Measurements from ENCODE around the gene ACTN4. TPM values are rescaled to one million over a fixed set of nuclear protein-coding genes. Genes with fewer than 3 reads are reported as not detected.

ACTN4 gene
- total RNA-seq, 1 experiment from 2014 or later: 506 TPM

GRCh38 chr19:38763795-38764220, 116.4 kb downstream of the ACTN4 start:
- CTCF ChIA-PET: interaction anchor here (2.1 kb wide), 1 partner anchor 167 kb away, joined by 6 read pairs; the partner anchor contains the start of genes MRPS12 and SARS2
- Mint-ChIP-seq H3K36me3 (no peaks in the 10 kb centered on the region), H3K4me3 (no peak overlapping the region), H3K4me1 (no peaks in the 10 kb centered on the region), H3K27ac (no peak overlapping the region), H3K9me3 (peaks cover 3% of the 10 kb centered on the region; the same call in 1 of the 2 replicates), H3K27me3 (ENCODE audit: low read depth) (peaks cover 7% of the 10 kb centered on the region; the same call in 1 of the 2 replicates)
- POLR2A ChIA-PET: no interaction called here
- no peak for ATAC-seq
- DNase-seq (ENCODE audit: low spot score): no peak
- TF ChIP-seq CDX4 (CRISPR knock-in tag; IDR thresholded peaks at IDR 0.05; ENCODE audit: borderline replicate concordance) (no peak), FOXK1 (CRISPR knock-in tag; IDR thresholded peaks at IDR 0.05) (no peak), IRF2 (CRISPR knock-in tag; IDR thresholded peaks at IDR 0.05; ENCODE audit: borderline replicate concordance, low read depth) (no peak), ZNF281 (CRISPR knock-in tag; IDR thresholded peaks at IDR 0.05) (no peak), IRF1 (CRISPR knock-in tag; IDR thresholded peaks at IDR 0.05) (no peak), TEAD4 (CRISPR knock-in tag; IDR thresholded peaks at IDR 0.05) (no peak), USF1 (CRISPR knock-in tag; IDR thresholded peaks at IDR 0.05) (no peak), ELF4 (CRISPR knock-in tag; IDR thresholded peaks at IDR 0.05; ENCODE audit: low read depth) (no peak), GRHL2 (CRISPR knock-in tag; IDR thresholded peaks at IDR 0.05; ENCODE audit: insufficient replicate concordance, severe bottlenecking) (no peak)

GRCh38 chr19:38765214-38765613, 117.8 kb downstream of the ACTN4 start:
- POLR2A ChIA-PET: no interaction called here
- peaks cover 4% of the 10 kb centered on the region for H3K4me1 Mint-ChIP-seq

More at GRCh38 chr19:38765214-38765613, 117.8 kb downstream of the ACTN4 start:
- Mint-ChIP-seq H3K27me3 (ENCODE audit: low read depth) (peaks cover 12% of the 10 kb centered on the region), H3K27ac (no peak overlapping the region), H3K36me3 (no peaks in the 10 kb centered on the region), H3K4me3 (no peak overlapping the region), H3K9me3 (peaks cover 3% of the 10 kb centered on the region; the same call in 1 of the 2 replicates)
- CTCF ChIA-PET: no interaction called here
- DNase-seq (ENCODE audit: low spot score): no peak
- ATAC-seq: no peak
- TF ChIP-seq HMGXB4 (CRISPR knock-in tag; IDR thresholded peaks at IDR 0.05) (no peak), E2F5 (CRISPR knock-in tag; IDR thresholded peaks at IDR 0.05) (no peak), ZBTB43 (CRISPR knock-in tag; IDR thresholded peaks at IDR 0.05) (no peak), CREM (CRISPR knock-in tag; IDR thresholded peaks at IDR 0.05) (no peak), ATF6 (CRISPR knock-in tag; IDR thresholded peaks at IDR 0.05) (no peak), ZNF671 (CRISPR knock-in tag; IDR thresholded peaks at IDR 0.05) (no peak), MLX (CRISPR knock-in tag; IDR thresholded peaks at IDR 0.05) (no peak), FOXP4 (CRISPR knock-in tag; IDR thresholded peaks at IDR 0.05) (no peak)
